HG03159 (cell line): ENCODE data around the gene GJC1.

Experiments used
- ATAC-seq: cut with Tn5 transposase; IDR thresholded peaks from one replicate; pipeline ENCODE4 v1.9.1; 2021; ENCODE audit warnings: mild to moderate bottlenecking, moderate library complexity; ENCODE audit not compliant: unreplicated experiment

GJC1 gene

GRCh38 chr17:44829523-44830358 is at the start of gene GJC1:
Gene GJC1 (minus strand): TSS chr17:44830287. CDS start chr17:44805817, 24,470 bp downstream.
- no peak for ATAC-seq

GRCh38 chr17:44879376-44879775 is 49.3 kb upstream of the GJC1 start:
- ATAC-seq, result no peak

- ATAC-seq, result no peak
Measured at GRCh38 chr17:44878627-44879221, 48.6 kb upstream of the GJC1 start.

GRCh38 chr17:44877121-44877520 is 47.0 kb upstream of the GJC1 start:
- no peak for ATAC-seq

GRCh38 chr17:44875761-44876160 is 45.7 kb upstream of the GJC1 start:
- no peak for ATAC-seq

GRCh38 chr17:44872131-44872768 is 42.2 kb upstream of the GJC1 start:
- no peak for ATAC-seq

- ATAC-seq, result no peak
Measured at GRCh38 chr17:44871556-44871955, 41.5 kb upstream of the GJC1 start.

GRCh38 chr17:44867841-44868240 is 37.8 kb upstream of the GJC1 start:
- ATAC-seq, result no peak

GRCh38 chr17:44865931-44866330 is 35.8 kb upstream of the GJC1 start:
- no peak for ATAC-seq

GRCh38 chr17:44865231-44865660 is 35.2 kb upstream of the GJC1 start:
- ATAC-seq, result no peak

GRCh38 chr17:44864831-44865230 is 34.7 kb upstream of the GJC1 start:
- ATAC-seq, result no peak

GRCh38 chr17:44863061-44863918 is 33.2 kb upstream of the GJC1 start:
- no peak for ATAC-seq

GRCh38 chr17:44862278-44862914 is 32.3 kb upstream of the GJC1 start:
- ATAC-seq, result no peak

- ATAC-seq, result no peak
Measured at GRCh38 chr17:44859701-44860100, 29.6 kb upstream of the GJC1 start.

- no peak for ATAC-seq
Measured at GRCh38 chr17:44854192-44854591, 24.1 kb upstream of the GJC1 start.

GRCh38 chr17:44850612-44851011 is 20.5 kb upstream of the GJC1 start:
- no peak for ATAC-seq

GRCh38 chr17:44850025-44850424 is 19.9 kb upstream of the GJC1 start:
- ATAC-seq, result no peak

GRCh38 chr17:44848961-44849489 is 18.9 kb upstream of the GJC1 start:
- ATAC-seq, result no peak

GRCh38 chr17:44848257-44848795 is 18.2 kb upstream of the GJC1 start:
- ATAC-seq, result no peak

GRCh38 chr17:44847586-44847985 is 17.5 kb upstream of the GJC1 start, which contains the start of gene HIGD1B:
Gene HIGD1B (plus strand): TSS chr17:44847883. CDS start chr17:44848153, 270 bp downstream.
- no peak for ATAC-seq
